GM23248 (cell line): ENCODE results near the gene TMEM217. TPM values are rescaled to one million over a fixed set of nuclear protein-coding genes. Genes with fewer than 3 reads are reported as not detected.

ENCODE experiments used
- DNase-seq: peaks from one replicate; pipeline ENCODE4 v3.0.0-alpha.2; 2015
- H2AFZ ChIP-seq: fragments of 200-600 bp; sonication (generic); 2 replicates; pipeline ENCODE4 v1.6.1; 2016; ENCODE audit warnings: antibody characterized with exemption
- H3F3A ChIP-seq: fragments of 200-600 bp; sonication (generic); 2 replicates; pipeline ENCODE4 v1.6.1; 2016; ENCODE audit warnings: mild to moderate bottlenecking, antibody characterized with exemption, mixed run types; ENCODE audit not compliant: insufficient read depth
- H3K27ac ChIP-seq: fragments of 200-600 bp; sonication (generic); 2 replicates; pipeline ENCODE4 v1.5.1; 2016; ENCODE audit warnings: mild to moderate bottlenecking
- H3K27me3 ChIP-seq: fragments of 200-600 bp; sonication (generic); replicated peaks from 2 replicates; pipeline ENCODE4 v1.6.1; 2016; ENCODE audit warnings: mild to moderate bottlenecking; ENCODE audit not compliant: insufficient read depth
- H3K36me3 ChIP-seq: fragments of 200-600 bp; sonication (generic); 2 replicates; pipeline ENCODE4 v1.6.1; 2016; ENCODE audit warnings: low read depth, mild to moderate bottlenecking
- H3K4me1 ChIP-seq: fragments of 200-600 bp; sonication (generic); 2 replicates; pipeline ENCODE4 v1.6.1; 2016; ENCODE audit warnings: mild to moderate bottlenecking; ENCODE audit not compliant: insufficient read depth
- H3K4me2 ChIP-seq: fragments of 200-600 bp; sonication (generic); one replicate; pipeline ENCODE4 v1.6.1; 2016; ENCODE audit warnings: mild to moderate bottlenecking; ENCODE audit not compliant: unreplicated experiment
- H3K4me3 ChIP-seq: fragments of 200-600 bp; sonication (generic); 2 replicates; pipeline ENCODE4 v1.5.1; 2016; ENCODE audit warnings: mild to moderate bottlenecking
- H3K79me2 ChIP-seq: fragments of 200-600 bp; sonication (generic); 2 replicates; pipeline ENCODE4 v1.6.1; 2016; ENCODE audit warnings: mild to moderate bottlenecking; ENCODE audit not compliant: insufficient read depth
- H3K9ac ChIP-seq: fragments of 200-600 bp; sonication (generic); 2 replicates; pipeline ENCODE4 v1.6.1; 2016; ENCODE audit warnings: mild to moderate bottlenecking
- H3K9me2 ChIP-seq: fragments of 200-600 bp; sonication (generic); 2 replicates; pipeline ENCODE4 v1.6.1; 2016; ENCODE audit warnings: mixed run types, mild to moderate bottlenecking, moderate library complexity; ENCODE audit not compliant: insufficient read depth
- H3K9me3 ChIP-seq: fragments of 200-600 bp; sonication (generic); one replicate; pipeline ENCODE4 v1.6.1; 2017; ENCODE audit warnings: low read depth
- H4K20me1 ChIP-seq: fragments of 200-600 bp; sonication (generic); 2 replicates; pipeline ENCODE4 v1.6.0; 2016; ENCODE audit not compliant: insufficient read depth
- EZH2 ChIP-seq: fragments of 200-600 bp; sonication (generic); IDR thresholded peaks from 2 replicates; pipeline ENCODE4 v1.6.1; 2018; ENCODE audit warnings: antibody characterized with exemption, mild to moderate bottlenecking; ENCODE audit not compliant: insufficient read depth, poor library complexity, severe bottlenecking
- EZH2phosphoT487 ChIP-seq: fragments of 200-600 bp; sonication (generic); IDR thresholded peaks from 2 replicates; pipeline ENCODE4 v1.6.1; 2018; ENCODE audit warnings: antibody characterized with exemption, moderate library complexity, mild to moderate bottlenecking, low read depth; ENCODE audit not compliant: insufficient read depth
- WGBS, 2 experiments: methylation state at CpG; one replicate each; pipeline ENCODE4 v1.1.6; 2015 to 2017; ENCODE audit warnings: low lambda C conversion rate in 2 of 2, low coverage in 1 of 2; ENCODE audit errors: missing lambda C conversion rate in 2 of 2; 5-methylcytosine and 5-hydroxymethylcytosine counted together
- in situ Hi-C: fragments of 300-500 bp; cut with MboI; formaldehyde crosslinking; loops from 2 replicates; pipeline ENCODE4 v1.15.0; 2020
- polyA plus RNA-seq: library from polyadenylated mRNA; unstranded; fragments of >200 nt; fragmentation: Nextera tagmentation; extraction: Ambion mirVana; gene quantifications from 2 replicates; pipeline ENCODE4 v1.2.1, GENCODE V29; 2016
- total RNA-seq: library from RNA; depleted of rRNA; stranded (reverse); fragments of >200 nt; shearing (Covaris generic); gene quantifications from 2 replicates; pipeline ENCODE4 v1.2.3, GENCODE V29; 2014

Gene TMEM217
- total and polyA plus RNA-seq, 2 experiments from 2014 or later = 1.2 to 6.5 TPM

- in situ Hi-C loops = no loop called here
- Histone ChIP-seq H3K27me3 (no peaks in the 10 kb centered on the region), H3K9me3 (no peaks in the 10 kb centered on the region), H3K4me3 (no peak overlapping the region), H3K4me2 (no peak overlapping the region), H3F3A (peaks cover 8% of the 10 kb centered on the region; the same call in 1 of the 2 replicates), H4K20me1 (no peaks in the 10 kb centered on the region), H3K36me3 (no peaks in the 10 kb centered on the region), H3K4me1 (peaks cover 8% of the 10 kb centered on the region), H3K9me2 (no peaks in the 10 kb centered on the region), H3K79me2 (peaks cover 9% of the 10 kb centered on the region), H2AFZ (no peak overlapping the region), H3K27ac (no peak overlapping the region), H3K9ac (no peak overlapping the region)
- DNase-seq = no peak
- TF ChIP-seq EZH2 (no peak), EZH2phosphoT487 (no peak)
Observed at GRCh38 chr6:37253486-37254007, 4.4 kb downstream of the TMEM217 start.

GRCh38 chr6:37251211-37251780 lies 6.6 kb downstream of the TMEM217 start:
- no peaks in the 10 kb centered on the region for H3K27me3 ChIP-seq

GRCh38 chr6:37244430-37245310 lies 13.3 kb downstream of the TMEM217 start:
- peak overlapping the region; percentile 6; the same call in 1 of the 2 replicates for H2AFZ ChIP-seq
- DNase-seq = peak; percentile 99
- 21 to 22% methylated on average over 6 of the region's 6 CpGs for WGBS, 2 experiments
- no peaks in the 10 kb centered on the region for H3K9me2 ChIP-seq
- H3K4me3 ChIP-seq = no peak overlapping the region; the same call in 1 of the 2 replicates
- peaks cover 61% of the 10 kb centered on the region for H3F3A ChIP-seq
- H3K36me3 ChIP-seq = no peaks in the 10 kb centered on the region
- no peaks in the 10 kb centered on the region for H3K79me2 ChIP-seq
- in situ Hi-C loops = no loop called here
- H3K4me2 ChIP-seq = peak overlapping the region; percentile 48
- H3K4me1 ChIP-seq = peaks cover 62% of the 10 kb centered on the region
- H3K27ac ChIP-seq = peak overlapping the region; percentile 97
- H3K9me3 ChIP-seq = no peaks in the 10 kb centered on the region
- H3K9ac ChIP-seq = peak overlapping the region; percentile 77
- TF ChIP-seq EZH2 = no peak
- H3K27me3 ChIP-seq = no peaks in the 10 kb centered on the region
- no peaks in the 10 kb centered on the region for H4K20me1 ChIP-seq

More at GRCh38 chr6:37251211-37251780, 6.6 kb downstream of the TMEM217 start:
- H3K9me2 ChIP-seq = no peaks in the 10 kb centered on the region
- TF ChIP-seq EZH2phosphoT487 = no peak
- no peak for TF ChIP-seq EZH2
- no peaks in the 10 kb centered on the region for H3K36me3 ChIP-seq
- no peak overlapping the region for H3K9ac ChIP-seq
- H3K9me3 ChIP-seq = no peaks in the 10 kb centered on the region
- peaks cover 4% of the 10 kb centered on the region for H3K4me1 ChIP-seq
- H2AFZ ChIP-seq = no peak overlapping the region
- peak overlapping the region; percentile 48 for H3K27ac ChIP-seq
- peak; percentile 72 for DNase-seq
- no peaks in the 10 kb centered on the region for H3K79me2 ChIP-seq
- in situ Hi-C loops = no loop called here
- peaks cover 14% of the 10 kb centered on the region for H3F3A ChIP-seq
- no peaks in the 10 kb centered on the region for H4K20me1 ChIP-seq
- peak overlapping the region; percentile 2 for H3K4me2 ChIP-seq
- no peak overlapping the region for H3K4me3 ChIP-seq
- 42 to 46% methylated on average over 4 of the region's 4 CpGs for WGBS, 2 experiments

- no peak overlapping the region for H3K4me3 ChIP-seq
- 29 to 39% methylated on average over 3 of the region's 3 CpGs for WGBS, 2 experiments
- no peaks in the 10 kb centered on the region for H3K9me2 ChIP-seq
- TF ChIP-seq EZH2phosphoT487 (no peak), EZH2 (no peak)
- peak overlapping the region; percentile 97 for H3K27ac ChIP-seq
- H3K9ac ChIP-seq = peak overlapping the region; percentile 77
- no peaks in the 10 kb centered on the region for H4K20me1 ChIP-seq
- H3K4me2 ChIP-seq = peak overlapping the region; percentile 48
- in situ Hi-C loops = no loop called here
- peaks cover 70% of the 10 kb centered on the region for H3K4me1 ChIP-seq
- no peaks in the 10 kb centered on the region for H3K36me3 ChIP-seq
- no peaks in the 10 kb centered on the region for H3K79me2 ChIP-seq
- H3K27me3 ChIP-seq = no peaks in the 10 kb centered on the region
- no peak for DNase-seq
- H2AFZ ChIP-seq = no peak overlapping the region
- H3F3A ChIP-seq = peaks cover 68% of the 10 kb centered on the region
- no peaks in the 10 kb centered on the region for H3K9me3 ChIP-seq
Observed at GRCh38 chr6:37243816-37244370, 14.1 kb downstream of the TMEM217 start.
